Small intestine (tissue), 7 donors: ENCODE measurements around the gene GAB3. TPM values are rescaled to one million over a fixed set of nuclear protein-coding genes. Genes with fewer than 3 reads are reported as not detected.
"Not testable (repeated sequence)": the region's sequence is repeated elsewhere in the genome, so short reads cannot be mapped to it uniquely, and the experiment has no call there.

Experiments
- DNase-seq, 2 donors: peaks; one replicate each; pipeline versions ENCODE4 v3.0.0 to v3.0.0-alpha.2; 2013
- FAIRE-seq: peaks from 2 replicates; lab custom pipeline; 2012; peaks lifted over from hg19 to GRCh38; lab: Jason Lieb, UNC
- H3K27ac ChIP-seq, 3 donors: one replicate each; pipeline ENCODE4 v1.5.1; 2013; ENCODE audit warnings: low read length in 2 of 3, mild to moderate bottlenecking in 2 of 3, control low read depth in 1 of 3, inconsistent platforms in 1 of 3, low read depth in 1 of 3, moderate library complexity in 1 of 3
- H3K27me3 ChIP-seq, 3 donors: one replicate each; pipeline ENCODE4 v1.6.1; 2013; ENCODE audit warnings: low read length in 3 of 3, inconsistent platforms in 1 of 3; ENCODE audit not compliant: control insufficient read depth in 3 of 3, insufficient read depth in 3 of 3
- H3K36me3 ChIP-seq, 3 donors: one replicate each; pipeline ENCODE4 v1.6.1; 2013; ENCODE audit warnings: low read length in 3 of 3, inconsistent platforms in 1 of 3, low read depth in 1 of 3, mild to moderate bottlenecking in 1 of 3, moderate library complexity in 1 of 3; ENCODE audit not compliant: control insufficient read depth in 3 of 3, insufficient read depth in 2 of 3
- H3K4me1 ChIP-seq, 3 donors: one replicate each; pipeline ENCODE4 v1.6.1; 2013; ENCODE audit warnings: low read length in 2 of 3, inconsistent platforms in 1 of 3, low read depth in 1 of 3, mild to moderate bottlenecking in 1 of 3, moderate library complexity in 1 of 3; ENCODE audit not compliant: control insufficient read depth in 3 of 3, insufficient read depth in 2 of 3
- H3K4me3 ChIP-seq, 3 donors: one replicate each; pipeline ENCODE4 v1.5.1; 2013; ENCODE audit warnings: low read length in 3 of 3, control low read depth in 1 of 3, inconsistent platforms in 1 of 3, low read depth in 1 of 3, mild to moderate bottlenecking in 1 of 3, moderate library complexity in 1 of 3
- H3K9me3 ChIP-seq, 2 donors: one replicate each; pipeline ENCODE4 v1.6.1; 2013; ENCODE audit warnings: low read depth in 1 of 2, low read length in 1 of 2; ENCODE audit not compliant: control insufficient read depth in 2 of 2, insufficient read depth in 1 of 2
- WGBS, 3 donors: extraction: QIAGEN DNeasy Blood & Tissue Kit; methylation state at CpG; one replicate each; pipeline ENCODE4 v1.1.7; 2013; 5-methylcytosine and 5-hydroxymethylcytosine counted together
- polyA plus RNA-seq, 4 donors: library from polyadenylated mRNA; stranded (reverse) in 3 of 4; unstranded in 1 of 4; fragments of 200-250 nt in 3 of 4; fragments of 120-200 nt in 1 of 4; gene quantifications; one replicate each; pipeline versions ENCODE4 v1.2.1 to v1.2.3, GENCODE V29; 2013
- donor health status: healthy with polysubstance abuse.
- donor health status: control.
- donor health status: control.
- donor health status: Bipolar disorder and iron deficiency.
- donor health status: healthy.

The GAB3 gene
- polyA plus RNA-seq, 4 donors: 1.1 to 2.1 (median 1.3) TPM

DNA sequence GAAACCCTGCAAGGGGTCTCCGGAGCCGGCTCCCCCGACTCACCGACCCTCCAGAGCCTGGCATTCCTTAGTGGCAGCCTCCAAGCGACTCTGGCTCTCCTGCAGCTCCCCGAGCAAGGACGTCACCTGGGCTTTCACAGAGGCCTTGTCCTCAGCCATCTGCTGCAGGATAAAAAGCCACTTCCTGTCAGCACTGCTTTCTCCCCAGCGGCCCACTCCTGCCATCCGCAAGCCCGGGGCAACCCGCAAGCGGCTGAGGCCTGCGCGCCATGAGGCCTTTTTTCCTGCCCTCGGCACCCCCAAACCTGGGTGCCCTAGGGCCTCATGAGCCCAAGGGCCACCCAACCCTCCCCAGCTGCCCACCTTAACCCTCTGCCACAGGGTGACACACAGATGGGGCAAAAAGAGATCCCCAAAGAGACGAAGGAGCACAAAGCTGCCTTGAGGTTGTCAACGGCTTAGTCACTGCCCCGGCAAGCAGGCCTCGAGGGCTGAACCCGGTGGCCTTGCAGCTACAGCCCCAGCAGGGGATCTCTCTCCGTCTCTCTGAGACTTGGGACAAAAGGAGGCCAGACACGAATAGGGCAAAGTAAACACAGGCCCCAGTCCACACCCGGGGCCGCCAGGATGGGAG is 105.0 kb downstream of the GAB3 start:
- DNase-seq, H3K9me3 ChIP-seq: not testable (repeated sequence)
- no CpG with 5 or more reads among the region's 24 CpGs for WGBS, 3 donors

DNA sequence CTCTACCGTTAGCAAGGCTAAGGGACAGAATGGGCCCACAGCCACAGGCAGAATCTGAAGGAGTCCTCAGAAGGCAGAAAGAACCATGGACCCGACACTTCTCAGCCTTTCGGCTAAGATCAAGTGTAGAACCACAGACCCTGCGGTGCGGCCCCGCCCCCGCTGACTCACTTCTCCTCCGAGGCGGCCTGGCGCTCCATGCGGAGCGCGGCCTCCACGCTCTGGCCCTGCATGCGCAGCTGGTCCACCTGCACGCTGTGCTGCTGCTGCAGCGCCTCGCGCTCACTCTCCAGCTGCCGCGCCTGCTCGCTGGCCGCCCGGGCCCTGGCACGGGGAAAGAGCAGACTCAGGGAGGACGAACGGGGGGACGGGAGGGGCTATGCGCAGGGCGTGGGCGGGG is 107.2 kb downstream of the GAB3 start:
- WGBS, 3 donors: no CpG with 5 or more reads among the region's 31 CpGs
- H3K27me3 ChIP-seq, H3K9me3 ChIP-seq, H3K4me1 ChIP-seq, H3K27ac ChIP-seq, FAIRE-seq, H3K4me3 ChIP-seq, H3K36me3 ChIP-seq, DNase-seq: not testable (repeated sequence)

More for the DNA sequence above, 105.0 kb downstream of the GAB3 start:
- H3K27me3 ChIP-seq, H3K27ac ChIP-seq, H3K4me1 ChIP-seq, H3K4me3 ChIP-seq, FAIRE-seq, H3K36me3 ChIP-seq: not testable (repeated sequence)

DNA sequence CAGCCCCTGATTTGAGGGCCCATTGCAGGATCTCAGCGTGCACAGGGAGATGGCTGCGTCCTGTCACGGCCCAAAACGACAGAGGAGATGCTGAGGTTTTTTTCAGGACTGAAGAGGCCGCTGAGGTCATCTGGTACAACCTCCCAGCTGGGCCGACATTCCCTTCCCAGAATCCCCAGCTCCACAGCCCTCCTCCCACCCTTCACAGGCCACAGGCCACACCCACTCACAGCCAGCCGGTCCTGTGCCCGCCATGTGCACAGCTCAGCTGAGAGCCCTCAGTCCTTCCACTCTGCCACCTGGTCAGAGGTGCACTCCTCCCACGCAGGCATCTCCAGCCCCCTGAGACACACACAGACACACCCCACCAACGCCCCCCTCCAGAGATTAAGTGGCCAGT is 109.1 kb downstream of the GAB3 start:
- no CpG with 5 or more reads among the region's 10 CpGs for WGBS, 3 donors
- not testable (repeated sequence) for DNase-seq, FAIRE-seq, H3K4me3 ChIP-seq, H3K36me3 ChIP-seq, H3K4me1 ChIP-seq, H3K27me3 ChIP-seq, H3K27ac ChIP-seq, H3K9me3 ChIP-seq

DNA sequence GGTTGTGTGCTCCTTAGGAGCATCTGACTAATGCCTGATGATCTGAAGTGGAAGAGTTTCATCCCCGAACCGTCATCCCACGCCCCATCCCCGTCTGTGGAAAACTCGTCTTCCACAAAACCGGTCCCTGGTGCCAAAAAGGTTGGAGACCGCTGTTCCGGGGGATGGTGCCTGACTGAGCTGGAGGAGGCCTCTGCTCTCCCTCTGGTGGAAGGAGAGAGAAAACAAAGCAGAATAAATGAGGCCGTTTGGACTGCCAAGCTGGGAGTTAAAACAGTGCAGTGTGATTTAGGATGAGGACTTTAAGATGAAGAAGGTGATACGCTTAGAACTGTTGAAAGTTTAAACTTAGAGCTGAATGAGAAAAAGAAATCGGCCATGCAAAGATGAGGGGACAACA is 117.2 kb downstream of the GAB3 start:
- not testable (repeated sequence) for H3K36me3 ChIP-seq, H3K27ac ChIP-seq, H3K27me3 ChIP-seq, H3K4me1 ChIP-seq, FAIRE-seq, DNase-seq, H3K9me3 ChIP-seq, H3K4me3 ChIP-seq
- WGBS, 3 donors: no CpG with 5 or more reads among the region's 11 CpGs

DNA sequence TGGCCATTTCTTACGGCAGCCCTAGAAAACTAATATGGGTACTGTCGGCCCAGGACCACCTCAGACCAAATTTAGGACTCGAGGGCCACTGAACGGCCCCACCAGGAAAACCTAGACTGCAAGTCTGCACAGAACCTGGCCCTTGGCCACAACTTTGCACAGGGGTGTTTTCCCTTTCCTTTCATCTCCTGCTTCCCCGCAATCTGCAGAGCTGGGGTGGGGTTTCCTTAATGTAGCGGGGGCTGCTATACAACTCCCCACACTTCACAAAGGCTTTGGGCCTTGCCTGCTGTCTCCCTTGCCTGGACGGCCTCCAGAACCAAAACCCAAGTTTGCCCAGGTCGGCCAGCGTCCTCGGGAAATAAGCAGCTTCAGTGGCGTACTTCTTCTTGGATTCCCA is 119.9 kb downstream of the GAB3 start:
- H3K27ac ChIP-seq, FAIRE-seq, H3K4me3 ChIP-seq, H3K4me1 ChIP-seq, H3K27me3 ChIP-seq, H3K36me3 ChIP-seq, H3K9me3 ChIP-seq, DNase-seq: not testable (repeated sequence)
- WGBS, 3 donors: no CpG with 5 or more reads among the region's 11 CpGs

DNA sequence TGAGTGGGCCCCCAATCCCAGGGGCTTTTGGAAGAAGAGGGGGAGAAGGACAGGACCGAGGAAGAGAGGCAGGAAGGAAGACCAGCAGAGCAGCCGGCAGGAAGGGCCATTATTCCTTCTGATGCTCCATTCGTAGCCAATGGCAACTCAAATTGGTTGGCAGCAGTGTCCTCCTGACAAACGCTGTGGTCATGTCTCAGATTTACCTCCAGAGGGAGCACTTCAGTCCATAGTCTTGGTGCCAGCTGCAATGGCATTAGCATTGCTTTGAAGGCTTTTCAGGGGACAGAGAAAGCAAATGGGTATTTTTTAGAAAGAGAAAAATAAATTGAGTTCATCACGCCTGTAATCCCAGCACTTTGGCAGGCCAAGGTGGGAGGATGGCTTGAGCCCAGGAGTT is 121.9 kb downstream of the GAB3 start:
- H3K4me3 ChIP-seq, H3K9me3 ChIP-seq, H3K4me1 ChIP-seq, H3K27ac ChIP-seq, FAIRE-seq, H3K36me3 ChIP-seq, DNase-seq, H3K27me3 ChIP-seq: not testable (repeated sequence)
- no CpG with 5 or more reads among the region's 5 CpGs for WGBS, 3 donors

Other genes with a start within 250 kb of the GAB3 start
- 100 to 1,000 TPM in 2 of 4 donors, 10 to 100 TPM in 2; 45.6 to 123 (median 90.1) TPM for gene FAM3A, start 234.8 kb downstream of the GAB3 start, polyA plus RNA-seq
- gene G6PD, start 204.2 kb downstream of the GAB3 start, polyA plus RNA-seq: 10 to 100 TPM; 10.5 to 23.4 (median 13.3) TPM
- 10 to 100 TPM; 17.7 to 34.9 (median 27.7) TPM for gene IKBKG, start 203.5 kb downstream of the GAB3 start, polyA plus RNA-seq
- gene CTAG1A, start 165.9 kb downstream of the GAB3 start, polyA plus RNA-seq: not detected
- gene CTAG1B, start 131.8 kb downstream of the GAB3 start, polyA plus RNA-seq: not detected
- 1 to 10 TPM in 1 of 4 donors, not detected in 3; 7.8 TPM for gene CTAG2, start 97.5 kb downstream of the GAB3 start, polyA plus RNA-seq
- 10 to 100 TPM; 12.5 to 56.0 (median 32.5) TPM for gene DKC1, start 11.8 kb upstream of the GAB3 start, polyA plus RNA-seq
- 100 to 1,000 TPM in 2 of 4 donors, 10 to 100 TPM in 2; 35.9 to 199 (median 87.7) TPM for gene MPP1, start 54.4 kb upstream of the GAB3 start, polyA plus RNA-seq
- not detected for gene SMIM9, start 83.6 kb upstream of the GAB3 start, polyA plus RNA-seq
- 10 to 100 TPM; 13.2 to 39.4 (median 18.7) TPM for gene F8A1, start 135.3 kb upstream of the GAB3 start, polyA plus RNA-seq